Astrocyte (in vitro differentiated cells and primary cell): ENCODE results near the gene SRGAP1. TPM values are rescaled to one million over a fixed set of nuclear protein-coding genes. Genes with fewer than 3 reads are reported as not detected.
"Not testable (repeated sequence)": the region's sequence is repeated elsewhere in the genome, so short reads cannot be mapped to it uniquely, and the experiment has no call there.

Experiments used
- DNase-seq: peaks from one replicate; pipeline ENCODE4 v3.0.0-alpha.2; 2010; ENCODE audit warnings: low read depth
- FAIRE-seq: peaks from 2 replicates; lab custom pipeline; 2011; peaks lifted over from hg19 to GRCh38; lab: Jason Lieb, UNC
- H2AFZ ChIP-seq: 2 replicates; pipeline ENCODE4 v1.6.0; 2012; ENCODE audit warnings: low read depth, low read length, inconsistent platforms
- H3K27ac ChIP-seq: 2 replicates; pipeline ENCODE4 v1.5.1; 2011; ENCODE audit warnings: low read depth, low read length, inconsistent platforms
- H3K27me3 ChIP-seq: 2 replicates; pipeline ENCODE4 v1.6.0; 2011; ENCODE audit warnings: low read length, inconsistent platforms; ENCODE audit not compliant: insufficient read depth
- H3K36me3 ChIP-seq: 2 replicates; pipeline ENCODE4 v1.5.1; 2011; ENCODE audit warnings: low read length, inconsistent platforms; ENCODE audit not compliant: insufficient read depth
- H3K4me1 ChIP-seq: 2 replicates; pipeline ENCODE4 v1.5.1; 2011; ENCODE audit warnings: low read length, inconsistent platforms; ENCODE audit not compliant: insufficient read depth
- H3K4me2 ChIP-seq: 2 replicates; pipeline ENCODE4 v1.6.0; 2012; ENCODE audit warnings: low read length, inconsistent platforms
- H3K4me3 ChIP-seq: 2 replicates; pipeline ENCODE4 v1.5.1; 2011; ENCODE audit warnings: low read depth, mild to moderate bottlenecking, low read length, inconsistent platforms; ENCODE audit not compliant: insufficient read depth
- H3K79me2 ChIP-seq: 2 replicates; pipeline ENCODE4 v1.6.0; 2012; ENCODE audit warnings: mild to moderate bottlenecking, low read length, inconsistent platforms; ENCODE audit not compliant: insufficient read depth
- H3K9ac ChIP-seq: 2 replicates; pipeline ENCODE4 v1.6.0; 2012; ENCODE audit warnings: mild to moderate bottlenecking, low read length, inconsistent platforms
- H3K9me3 ChIP-seq: 2 replicates; pipeline ENCODE4 v1.5.1; 2012; ENCODE audit warnings: low read depth, mild to moderate bottlenecking, low read length, inconsistent platforms; ENCODE audit not compliant: insufficient read depth
- H4K20me1 ChIP-seq: 2 replicates; pipeline ENCODE4 v1.6.0; 2012; ENCODE audit warnings: low read length, inconsistent platforms; ENCODE audit not compliant: insufficient read depth
- H3K27ac Mint-ChIP-seq: one replicate; pipeline ENCODE4 v1.8.0; 2021; ENCODE audit warnings: mild to moderate bottlenecking, mixed read lengths; ENCODE audit not compliant: unreplicated experiment
- H3K27me3 Mint-ChIP-seq: one replicate; pipeline ENCODE4 v1.8.0; 2021; ENCODE audit warnings: low read depth, mixed read lengths; ENCODE audit not compliant: unreplicated experiment
- H3K36me3 Mint-ChIP-seq: one replicate; pipeline ENCODE4 v1.8.0; 2021; ENCODE audit warnings: low read depth, mixed read lengths; ENCODE audit not compliant: unreplicated experiment
- H3K4me1 Mint-ChIP-seq: one replicate; pipeline ENCODE4 v1.8.0; 2021; ENCODE audit warnings: low read depth, mixed read lengths; ENCODE audit not compliant: unreplicated experiment
- H3K4me3 Mint-ChIP-seq: one replicate; pipeline ENCODE4 v1.8.0; 2021; ENCODE audit warnings: mild to moderate bottlenecking, moderate library complexity, mixed read lengths; ENCODE audit not compliant: unreplicated experiment
- H3K9me3 Mint-ChIP-seq: one replicate; pipeline ENCODE4 v1.8.0; 2021; ENCODE audit warnings: mild to moderate bottlenecking, mixed read lengths; ENCODE audit not compliant: unreplicated experiment
- EZH2 ChIP-seq: IDR thresholded peaks from 2 replicates; pipeline ENCODE4 v1.6.1; 2012; ENCODE audit warnings: mild to moderate bottlenecking, low read length, inconsistent platforms; ENCODE audit not compliant: insufficient read depth
- total RNA-seq: library from RNA; stranded (reverse); gene quantifications from 2 replicates; pipeline ENCODE4 v1.2.1, GENCODE V29; 2021
- TF ChIP-seq, protein P1 (sequence below): IDR thresholded peaks from 2 replicates; pipeline ENCODE4 v1.5.1; 2011; ENCODE audit warnings: low read depth, mild to moderate bottlenecking, inconsistent platforms, low read length, moderate library complexity; ENCODE audit not compliant: insufficient read depth

The SRGAP1 gene
- total RNA-seq, 1 donor from 2014 or later: 15.2 TPM

GRCh38 chr12:64110864-64111263, 266.4 kb downstream of the SRGAP1 start:
- Histone ChIP-seq H3K4me1 (no peaks in the 10 kb centered on the region), H3K27me3 (no peaks in the 10 kb centered on the region), H4K20me1 (no peaks in the 10 kb centered on the region), H3K4me3 (no peak overlapping the region), H3K9ac (no peak overlapping the region), H3K36me3 (no peaks in the 10 kb centered on the region), H3K9me3 (no peaks in the 10 kb centered on the region), H2AFZ (no peak overlapping the region), H3K27ac (no peak overlapping the region), H3K4me2 (no peak overlapping the region), H3K79me2 (no peaks in the 10 kb centered on the region)
- Mint-ChIP-seq H3K4me3 (no peak overlapping the region), H3K4me1 (peaks cover 10% of the 10 kb centered on the region), H3K36me3 (peaks cover 7% of the 10 kb centered on the region), H3K9me3 (no peaks in the 10 kb centered on the region), H3K27ac (no peak overlapping the region), H3K27me3 (no peaks in the 10 kb centered on the region)
- FAIRE-seq (peak; percentile 69), DNase-seq (no peak)
- no peak for TF ChIP-seq EZH2
- TF ChIP-seq, protein P1, sequence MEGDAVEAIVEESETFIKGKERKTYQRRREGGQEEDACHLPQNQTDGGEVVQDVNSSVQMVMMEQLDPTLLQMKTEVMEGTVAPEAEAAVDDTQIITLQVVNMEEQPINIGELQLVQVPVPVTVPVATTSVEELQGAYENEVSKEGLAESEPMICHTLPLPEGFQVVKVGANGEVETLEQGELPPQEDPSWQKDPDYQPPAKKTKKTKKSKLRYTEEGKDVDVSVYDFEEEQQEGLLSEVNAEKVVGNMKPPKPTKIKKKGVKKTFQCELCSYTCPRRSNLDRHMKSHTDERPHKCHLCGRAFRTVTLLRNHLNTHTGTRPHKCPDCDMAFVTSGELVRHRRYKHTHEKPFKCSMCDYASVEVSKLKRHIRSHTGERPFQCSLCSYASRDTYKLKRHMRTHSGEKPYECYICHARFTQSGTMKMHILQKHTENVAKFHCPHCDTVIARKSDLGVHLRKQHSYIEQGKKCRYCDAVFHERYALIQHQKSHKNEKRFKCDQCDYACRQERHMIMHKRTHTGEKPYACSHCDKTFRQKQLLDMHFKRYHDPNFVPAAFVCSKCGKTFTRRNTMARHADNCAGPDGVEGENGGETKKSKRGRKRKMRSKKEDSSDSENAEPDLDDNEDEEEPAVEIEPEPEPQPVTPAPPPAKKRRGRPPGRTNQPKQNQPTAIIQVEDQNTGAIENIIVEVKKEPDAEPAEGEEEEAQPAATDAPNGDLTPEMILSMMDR: no peak

- TF ChIP-seq EZH2: no peak
- TF ChIP-seq, protein P1: no peak
- Mint-ChIP-seq H3K4me1 (no peaks in the 10 kb centered on the region), H3K4me3 (no peak overlapping the region), H3K9me3 (no peaks in the 10 kb centered on the region), H3K36me3 (peaks cover 12% of the 10 kb centered on the region), H3K27me3 (no peaks in the 10 kb centered on the region), H3K27ac (no peak overlapping the region)
- H3K27me3 ChIP-seq: no peaks in the 10 kb centered on the region
- FAIRE-seq (no peak), DNase-seq (no peak)
- H4K20me1 ChIP-seq: no peaks in the 10 kb centered on the region
- no peaks in the 10 kb centered on the region for H3K79me2 ChIP-seq
- no peak overlapping the region for H2AFZ ChIP-seq
- no peaks in the 10 kb centered on the region for H3K9me3 ChIP-seq
- no peak overlapping the region for H3K4me2 ChIP-seq
- no peaks in the 10 kb centered on the region for H3K36me3 ChIP-seq
- H3K9ac ChIP-seq: no peak overlapping the region
- no peak overlapping the region for H3K4me3 ChIP-seq
- H3K4me1 ChIP-seq: no peaks in the 10 kb centered on the region
- H3K27ac ChIP-seq: no peak overlapping the region
These were observed 272.5 kb downstream of the SRGAP1 start for GRCh38 chr12:64116969-64117368.

- H3K4me1 ChIP-seq: no peaks in the 10 kb centered on the region
- H2AFZ ChIP-seq: no peak overlapping the region
- Mint-ChIP-seq H3K4me3 (no peak overlapping the region), H3K4me1 (peaks cover 8% of the 10 kb centered on the region), H3K27me3 (no peaks in the 10 kb centered on the region), H3K36me3 (peaks cover 7% of the 10 kb centered on the region), H3K27ac (no peak overlapping the region), H3K9me3 (no peaks in the 10 kb centered on the region)
- no peaks in the 10 kb centered on the region for H4K20me1 ChIP-seq
- H3K4me3 ChIP-seq: no peak overlapping the region
- H3K36me3 ChIP-seq: no peaks in the 10 kb centered on the region
- H3K27ac ChIP-seq: no peak overlapping the region
- DNase-seq: no peak
- H3K4me2 ChIP-seq: no peak overlapping the region
- H3K9me3 ChIP-seq: no peaks in the 10 kb centered on the region
- H3K27me3 ChIP-seq: no peaks in the 10 kb centered on the region
- H3K79me2 ChIP-seq: no peaks in the 10 kb centered on the region
- no peak for FAIRE-seq
- TF ChIP-seq, protein P1: no peak
- TF ChIP-seq EZH2: no peak
- H3K9ac ChIP-seq: no peak overlapping the region
These were observed 276.1 kb downstream of the SRGAP1 start for GRCh38 chr12:64120568-64120967.

DNA sequence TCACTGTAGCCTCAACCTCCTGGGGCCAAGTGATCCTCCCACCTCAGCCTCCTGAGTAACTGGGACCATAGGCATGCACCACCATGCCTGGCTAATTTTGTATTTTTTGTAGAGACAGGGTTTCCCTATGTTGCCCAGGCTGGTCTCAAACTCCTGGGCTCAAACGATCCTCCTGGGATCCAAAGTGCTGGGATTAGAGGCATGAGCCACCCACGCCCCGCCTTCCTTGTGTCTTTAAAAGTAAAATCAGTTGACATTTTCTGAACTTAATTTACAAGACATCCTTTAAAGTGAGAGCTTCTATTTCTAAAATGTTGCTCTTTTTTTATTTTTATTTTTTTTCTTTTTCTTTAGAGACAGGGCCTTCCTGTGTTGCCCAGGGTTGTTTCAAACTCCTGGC, 276.6 kb downstream of the SRGAP1 start:
- not testable (repeated sequence) for H3K4me3 ChIP-seq, H3K36me3 Mint-ChIP-seq, H3K4me1 Mint-ChIP-seq, H3K27me3 ChIP-seq, H3K36me3 ChIP-seq, H2AFZ ChIP-seq, H3K9ac ChIP-seq, H3K27ac Mint-ChIP-seq, H3K4me2 ChIP-seq, FAIRE-seq, H3K79me2 ChIP-seq, H3K9me3 Mint-ChIP-seq, H3K4me1 ChIP-seq, H3K27me3 Mint-ChIP-seq, H3K27ac ChIP-seq, H4K20me1 ChIP-seq, H3K4me3 Mint-ChIP-seq, DNase-seq, H3K9me3 ChIP-seq
